ENCODE measurements around the gene MXRA8. TPM values are rescaled to one million over a fixed set of nuclear protein-coding genes. Genes with fewer than 3 reads are reported as not detected.
"Not testable (repeated sequence)": the region's sequence is repeated elsewhere in the genome, so short reads cannot be mapped to it uniquely, and the experiment has no call there.

MXRA8 gene
- total RNA-seq, 2 donors from 2014 or later = 1.6 to 3.0 TPM

GRCh38 chr1:1385931-1386330 is 27.6 kb upstream of the MXRA8 start:
- ATAC-seq (replicated peaks in 1 of 2) (no peak), DNase-seq (no peak)
- Mint-ChIP-seq H3K4me1 (ENCODE audit: low read depth) (no peaks in the 10 kb centered on the region), H3K36me3 (ENCODE audit: insufficient read depth in 2 of 2) (peaks cover 7 to 23% of the 10 kb centered on the region in 2 donors), H3K4me3 (no peak overlapping the region), H3K27me3 (ENCODE audit: low read depth) (no peaks in the 10 kb centered on the region), H3K27ac (no peak overlapping the region), H3K9me3 (no peaks in the 10 kb centered on the region)

- not testable (repeated sequence) for ATAC-seq (replicated peaks in 1 of 2); H3K9me3 Mint-ChIP-seq; DNase-seq; H3K4me3 Mint-ChIP-seq; H3K27ac Mint-ChIP-seq; H3K4me1 Mint-ChIP-seq (ENCODE audit: low read depth); H3K27me3 Mint-ChIP-seq (ENCODE audit: low read depth)
- peaks cover 7 to 18% of the 10 kb centered on the region in 2 donors for H3K36me3 Mint-ChIP-seq (ENCODE audit: insufficient read depth in 2 of 2)
These were observed 27.0 kb upstream of the MXRA8 start for GRCh38 chr1:1385339-1385738.

GRCh38 chr1:1381294-1381693 is 22.9 kb upstream of the MXRA8 start:
- no peaks in the 10 kb centered on the region for H3K9me3 Mint-ChIP-seq
- H3K36me3 Mint-ChIP-seq (ENCODE audit: insufficient read depth in 2 of 2) = no peaks in the 10 kb centered on the region
- H3K4me3 Mint-ChIP-seq = no peak overlapping the region
- H3K27me3 Mint-ChIP-seq (ENCODE audit: low read depth) = no peaks in the 10 kb centered on the region
- ATAC-seq (replicated peaks in 1 of 2) (no peak), DNase-seq (no peak)
- peaks cover 7% of the 10 kb centered on the region for H3K4me1 Mint-ChIP-seq (ENCODE audit: low read depth)
- H3K27ac Mint-ChIP-seq = no peak overlapping the region

GRCh38 chr1:1380860-1381259 is 22.5 kb upstream of the MXRA8 start:
- Mint-ChIP-seq H3K4me3 (no peak overlapping the region), H3K4me1 (ENCODE audit: low read depth) (peaks cover 11% of the 10 kb centered on the region), H3K27ac (no peak overlapping the region), H3K27me3 (ENCODE audit: low read depth) (no peaks in the 10 kb centered on the region), H3K9me3 (no peaks in the 10 kb centered on the region), H3K36me3 (ENCODE audit: insufficient read depth in 2 of 2) (no peaks in the 10 kb centered on the region)
- ATAC-seq (replicated peaks in 1 of 2) (no peak), DNase-seq (no peak)

- Mint-ChIP-seq H3K4me1 (ENCODE audit: low read depth) (peaks cover 26% of the 10 kb centered on the region), H3K36me3 (ENCODE audit: insufficient read depth in 2 of 2) (peaks cover 0 to 2% of the 10 kb centered on the region in 2 donors), H3K4me3 (no peak overlapping the region), H3K9me3 (no peaks in the 10 kb centered on the region), H3K27me3 (ENCODE audit: low read depth) (no peaks in the 10 kb centered on the region), H3K27ac (no peak overlapping the region)
- DNase-seq (no peak), ATAC-seq (replicated peaks in 1 of 2) (no peak)
These were observed 19.3 kb upstream of the MXRA8 start for GRCh38 chr1:1377540-1378205.

- peak overlapping the region; percentile 90 to 91 for H3K4me3 Mint-ChIP-seq
- H3K4me1 Mint-ChIP-seq (ENCODE audit: low read depth) = peaks cover 33% of the 10 kb centered on the region
- ATAC-seq (replicated peaks in 1 of 2) (no peak), DNase-seq (no peak)
- H3K27ac Mint-ChIP-seq = no peak overlapping the region
- H3K9me3 Mint-ChIP-seq = no peaks in the 10 kb centered on the region
- H3K27me3 Mint-ChIP-seq (ENCODE audit: low read depth) = no peaks in the 10 kb centered on the region
- H3K36me3 Mint-ChIP-seq (ENCODE audit: insufficient read depth in 2 of 2) = peaks cover 0 to 2% of the 10 kb centered on the region in 2 donors
These were observed 18.3 kb upstream of the MXRA8 start for GRCh38 chr1:1376551-1377226.

GRCh38 chr1:1374929-1375662 is 16.7 kb upstream of the MXRA8 start, which contains the start of gene AURKAIP1:
TSS of gene AURKAIP1 (minus strand) at chr1:1375207. CDS start at chr1:1374756, 451 bp downstream.
- H3K9me3 Mint-ChIP-seq = no peaks in the 10 kb centered on the region

GRCh38 chr1:1374589-1374928 is 16.2 kb upstream of the MXRA8 start:
- H3K4me3 Mint-ChIP-seq = peak overlapping the region; percentile 90 to 91
- H3K9me3 Mint-ChIP-seq = no peaks in the 10 kb centered on the region
- H3K4me1 Mint-ChIP-seq (ENCODE audit: low read depth) = peaks cover 33% of the 10 kb centered on the region
- DNase-seq (peak in 1 of 2 donors; percentile 14), ATAC-seq (replicated peaks in 1 of 2) (no peak)
- peaks cover 0 to 2% of the 10 kb centered on the region in 2 donors for H3K36me3 Mint-ChIP-seq (ENCODE audit: insufficient read depth in 2 of 2)
- no peaks in the 10 kb centered on the region for H3K27me3 Mint-ChIP-seq (ENCODE audit: low read depth)
- peak overlapping the region; percentile 33 for H3K27ac Mint-ChIP-seq

More at GRCh38 chr1:1374929-1375662, 16.7 kb upstream of the MXRA8 start, which contains the start of gene AURKAIP1:
- peaks cover 33% of the 10 kb centered on the region for H3K4me1 Mint-ChIP-seq (ENCODE audit: low read depth)
- no peaks in the 10 kb centered on the region for H3K27me3 Mint-ChIP-seq (ENCODE audit: low read depth)
- peak within 1 kb of the TSS; percentile 90 to 91 for H3K4me3 Mint-ChIP-seq
- H3K36me3 Mint-ChIP-seq (ENCODE audit: insufficient read depth in 2 of 2) = peaks cover 0 to 2% of the 10 kb centered on the region in 2 donors
- H3K27ac Mint-ChIP-seq = peak within 1 kb of the TSS; percentile 95
- ATAC-seq (replicated peaks in 1 of 2) (peak; percentile 91 to 92), DNase-seq (peak; percentile 97 to 98)

GRCh38 chr1:1373815-1374588 is 15.6 kb upstream of the MXRA8 start:
- ATAC-seq (replicated peaks in 1 of 2) (no peak), DNase-seq (no peak)
- no peaks in the 10 kb centered on the region for H3K27me3 Mint-ChIP-seq (ENCODE audit: low read depth)
- no peak overlapping the region for H3K27ac Mint-ChIP-seq
- no peaks in the 10 kb centered on the region for H3K9me3 Mint-ChIP-seq
- peaks cover 0 to 2% of the 10 kb centered on the region in 2 donors for H3K36me3 Mint-ChIP-seq (ENCODE audit: insufficient read depth in 2 of 2)
- peaks cover 33% of the 10 kb centered on the region for H3K4me1 Mint-ChIP-seq (ENCODE audit: low read depth)
- peak overlapping the region; percentile 90 to 91 for H3K4me3 Mint-ChIP-seq

GRCh38 chr1:1373051-1373814 is 14.9 kb upstream of the MXRA8 start:
- H3K36me3 Mint-ChIP-seq (ENCODE audit: insufficient read depth in 2 of 2) = peaks cover 0 to 2% of the 10 kb centered on the region in 2 donors
- H3K27me3 Mint-ChIP-seq (ENCODE audit: low read depth) = no peaks in the 10 kb centered on the region
- H3K27ac Mint-ChIP-seq = no peak overlapping the region
- DNase-seq = no peak
- no peak for ATAC-seq (replicated peaks in 1 of 2)
- peaks cover 33% of the 10 kb centered on the region for H3K4me1 Mint-ChIP-seq (ENCODE audit: low read depth)
- no peaks in the 10 kb centered on the region for H3K9me3 Mint-ChIP-seq
- peak overlapping the region; percentile 51 to 90 for H3K4me3 Mint-ChIP-seq

GRCh38 chr1:1371746-1372711 is 13.7 kb upstream of the MXRA8 start:
- peaks cover 33% of the 10 kb centered on the region for H3K4me1 Mint-ChIP-seq (ENCODE audit: low read depth)
- H3K27me3 Mint-ChIP-seq (ENCODE audit: low read depth) = no peaks in the 10 kb centered on the region
- no peaks in the 10 kb centered on the region for H3K9me3 Mint-ChIP-seq
- H3K36me3 Mint-ChIP-seq (ENCODE audit: insufficient read depth in 2 of 2) = peaks cover 0 to 2% of the 10 kb centered on the region in 2 donors
- no peak overlapping the region for H3K27ac Mint-ChIP-seq
- DNase-seq = peak; percentile 86 to 91
- peak; percentile 41 to 47 for ATAC-seq (replicated peaks in 1 of 2)
- H3K4me3 Mint-ChIP-seq = peak overlapping the region; percentile 46 to 48
